HG03439 (cell line): ENCODE measurements around the gene CHST12.
"Not testable (repeated sequence)": the region's sequence is repeated elsewhere in the genome, so short reads cannot be mapped to it uniquely, and the experiment has no call there.

ENCODE experiments used
- ATAC-seq: cut with Tn5 transposase; IDR thresholded peaks from one replicate; pipeline ENCODE4 v1.9.1; 2021; ENCODE audit warnings: mild to moderate bottlenecking, moderate library complexity; ENCODE audit not compliant: unreplicated experiment

Gene CHST12

GRCh38 chr7:2403718-2404648, 572 bp downstream of the CHST12 start:
- ATAC-seq: peak; percentile 19

- no peak for ATAC-seq
Observed at GRCh38 chr7:2404714-2405119, 1.3 kb downstream of the CHST12 start.

- ATAC-seq: no peak
Observed at GRCh38 chr7:2405201-2405600, 1.8 kb downstream of the CHST12 start.

GRCh38 chr7:2405601-2406345, 2.4 kb downstream of the CHST12 start:
- peak; percentile 37 for ATAC-seq

GRCh38 chr7:2409745-2410414, 6.5 kb downstream of the CHST12 start:
- no peak for ATAC-seq

GRCh38 chr7:2411049-2411448, 7.6 kb downstream of the CHST12 start:
- no peak for ATAC-seq

- no peak for ATAC-seq
Observed at GRCh38 chr7:2411815-2412586, 8.6 kb downstream of the CHST12 start.

GRCh38 chr7:2412587-2413201, 9.3 kb downstream of the CHST12 start:
- ATAC-seq: no peak

- ATAC-seq: no peak
Observed at GRCh38 chr7:2416063-2416462, 12.7 kb downstream of the CHST12 start.

GRCh38 chr7:2416650-2417049, 13.2 kb downstream of the CHST12 start:
- ATAC-seq: no peak

GRCh38 chr7:2417178-2417577, 13.8 kb downstream of the CHST12 start:
- ATAC-seq: not testable (repeated sequence)

- no peak for ATAC-seq
Observed at GRCh38 chr7:2417981-2418481, 14.6 kb downstream of the CHST12 start.

GRCh38 chr7:2420216-2420933, 17.0 kb downstream of the CHST12 start:
- no peak for ATAC-seq

GRCh38 chr7:2421943-2422310, 18.5 kb downstream of the CHST12 start:
- no peak for ATAC-seq

- no peak for ATAC-seq
Observed at GRCh38 chr7:2425749-2426148, 22.3 kb downstream of the CHST12 start.

- no peak for ATAC-seq
Observed at GRCh38 chr7:2431260-2431867, 28.0 kb downstream of the CHST12 start.

GRCh38 chr7:2432910-2433712, 29.7 kb downstream of the CHST12 start:
- no peak for ATAC-seq
